ENCODE data around the gene GABRG3. TPM values are rescaled to one million over a fixed set of nuclear protein-coding genes. Genes with fewer than 3 reads are reported as not detected.

Gene GABRG3
- total RNA-seq, 1 donor from 2014 or later: not detected

GRCh38 chr15:27412415-27412814 is 441.4 kb downstream of the GABRG3 start:
- Mint-ChIP-seq H3K36me3 (ENCODE audit: low read depth) (no peaks in the 10 kb centered on the region), H3K9me3 (peaks cover 39% of the 10 kb centered on the region), H3K27me3 (ENCODE audit: low read depth) (no peaks in the 10 kb centered on the region), H3K4me1 (ENCODE audit: low read depth) (no peaks in the 10 kb centered on the region), H3K4me3 (ENCODE audit: low read depth) (no peak overlapping the region), H3K27ac (no peak overlapping the region)
- intact Hi-C loops (cut with micrococcal nuclease): no loop called here
- DNase-seq (ENCODE audit: low spot score): no peak

- Mint-ChIP-seq H3K27me3 (ENCODE audit: low read depth) (no peaks in the 10 kb centered on the region), H3K27ac (no peak overlapping the region)
- intact Hi-C loops (cut with micrococcal nuclease): no loop called here
Measured at GRCh38 chr15:27414168-27414870, 443.3 kb downstream of the GABRG3 start.

GRCh38 chr15:27418726-27419125 is 447.7 kb downstream of the GABRG3 start:
- no peak for DNase-seq (ENCODE audit: low spot score)
- Mint-ChIP-seq H3K27ac (no peak overlapping the region), H3K9me3 (peaks cover 37% of the 10 kb centered on the region), H3K36me3 (ENCODE audit: low read depth) (no peaks in the 10 kb centered on the region), H3K4me3 (ENCODE audit: low read depth) (no peak overlapping the region), H3K4me1 (ENCODE audit: low read depth) (no peaks in the 10 kb centered on the region), H3K27me3 (ENCODE audit: low read depth) (no peaks in the 10 kb centered on the region)
- intact Hi-C loops (cut with micrococcal nuclease): no loop called here

More at GRCh38 chr15:27414168-27414870, 443.3 kb downstream of the GABRG3 start:
- peaks cover 43% of the 10 kb centered on the region for H3K9me3 Mint-ChIP-seq
- H3K4me1 Mint-ChIP-seq (ENCODE audit: low read depth): no peaks in the 10 kb centered on the region
- H3K4me3 Mint-ChIP-seq (ENCODE audit: low read depth): no peak overlapping the region
- DNase-seq (ENCODE audit: low spot score): no peak
- no peaks in the 10 kb centered on the region for H3K36me3 Mint-ChIP-seq (ENCODE audit: low read depth)

GRCh38 chr15:27422997-27423396 is 452.0 kb downstream of the GABRG3 start:
- DNase-seq (ENCODE audit: low spot score): no peak
- H3K9me3 Mint-ChIP-seq: peaks cover 15% of the 10 kb centered on the region
- no peak overlapping the region for H3K4me3 Mint-ChIP-seq (ENCODE audit: low read depth)
- H3K4me1 Mint-ChIP-seq (ENCODE audit: low read depth): no peaks in the 10 kb centered on the region
- H3K36me3 Mint-ChIP-seq (ENCODE audit: low read depth): no peaks in the 10 kb centered on the region
- H3K27me3 Mint-ChIP-seq (ENCODE audit: low read depth): no peaks in the 10 kb centered on the region
- intact Hi-C loops (cut with micrococcal nuclease): no loop called here
- H3K27ac Mint-ChIP-seq: no peak overlapping the region

GRCh38 chr15:27426805-27427204 is 455.8 kb downstream of the GABRG3 start:
- Mint-ChIP-seq H3K4me1 (ENCODE audit: low read depth) (no peaks in the 10 kb centered on the region), H3K36me3 (ENCODE audit: low read depth) (no peaks in the 10 kb centered on the region), H3K27me3 (ENCODE audit: low read depth) (no peaks in the 10 kb centered on the region), H3K4me3 (ENCODE audit: low read depth) (no peak overlapping the region), H3K27ac (no peak overlapping the region), H3K9me3 (peaks cover 23% of the 10 kb centered on the region)
- intact Hi-C loops (cut with micrococcal nuclease): no loop called here
- no peak for DNase-seq (ENCODE audit: low spot score)

- H3K4me1 Mint-ChIP-seq (ENCODE audit: low read depth): no peaks in the 10 kb centered on the region
- intact Hi-C loops (cut with micrococcal nuclease): no loop called here
- no peak for DNase-seq (ENCODE audit: low spot score)
- no peaks in the 10 kb centered on the region for H3K36me3 Mint-ChIP-seq (ENCODE audit: low read depth)
- H3K27ac Mint-ChIP-seq: no peak overlapping the region
- H3K4me3 Mint-ChIP-seq (ENCODE audit: low read depth): no peak overlapping the region
- H3K27me3 Mint-ChIP-seq (ENCODE audit: low read depth): no peaks in the 10 kb centered on the region
- peaks cover 25% of the 10 kb centered on the region for H3K9me3 Mint-ChIP-seq
Measured at GRCh38 chr15:27427276-27427675, 456.3 kb downstream of the GABRG3 start.

- no peak for DNase-seq (ENCODE audit: low spot score)
- Mint-ChIP-seq H3K27ac (no peak overlapping the region), H3K9me3 (peaks cover 31% of the 10 kb centered on the region), H3K4me1 (ENCODE audit: low read depth) (no peaks in the 10 kb centered on the region), H3K4me3 (ENCODE audit: low read depth) (no peak overlapping the region), H3K36me3 (ENCODE audit: low read depth) (no peaks in the 10 kb centered on the region), H3K27me3 (ENCODE audit: low read depth) (no peaks in the 10 kb centered on the region)
- intact Hi-C loops (cut with micrococcal nuclease): no loop called here
Measured at GRCh38 chr15:27428151-27428550, 457.2 kb downstream of the GABRG3 start.

GRCh38 chr15:27429577-27429976 is 458.6 kb downstream of the GABRG3 start:
- Mint-ChIP-seq H3K36me3 (ENCODE audit: low read depth) (no peaks in the 10 kb centered on the region), H3K4me1 (ENCODE audit: low read depth) (no peaks in the 10 kb centered on the region), H3K27me3 (ENCODE audit: low read depth) (no peaks in the 10 kb centered on the region), H3K9me3 (peaks cover 40% of the 10 kb centered on the region), H3K4me3 (ENCODE audit: low read depth) (no peak overlapping the region), H3K27ac (no peak overlapping the region)
- DNase-seq (ENCODE audit: low spot score): no peak
- intact Hi-C loops (cut with micrococcal nuclease): no loop called here

GRCh38 chr15:27433604-27434003 is 462.6 kb downstream of the GABRG3 start:
- intact Hi-C loops (cut with micrococcal nuclease): no loop called here
- H3K4me1 Mint-ChIP-seq (ENCODE audit: low read depth): no peaks in the 10 kb centered on the region
- no peaks in the 10 kb centered on the region for H3K27me3 Mint-ChIP-seq (ENCODE audit: low read depth)
- DNase-seq (ENCODE audit: low spot score): no peak
- no peak overlapping the region for H3K4me3 Mint-ChIP-seq (ENCODE audit: low read depth)
- no peaks in the 10 kb centered on the region for H3K36me3 Mint-ChIP-seq (ENCODE audit: low read depth)
- H3K9me3 Mint-ChIP-seq: peaks cover 60% of the 10 kb centered on the region
- H3K27ac Mint-ChIP-seq: no peak overlapping the region

GRCh38 chr15:27438403-27439375 is 467.7 kb downstream of the GABRG3 start:
- H3K4me3 Mint-ChIP-seq (ENCODE audit: low read depth): no peak overlapping the region
- no peaks in the 10 kb centered on the region for H3K27me3 Mint-ChIP-seq (ENCODE audit: low read depth)
- no peak for DNase-seq (ENCODE audit: low spot score)
- no peaks in the 10 kb centered on the region for H3K4me1 Mint-ChIP-seq (ENCODE audit: low read depth)
- H3K27ac Mint-ChIP-seq: no peak overlapping the region
- H3K9me3 Mint-ChIP-seq: peaks cover 73% of the 10 kb centered on the region
- intact Hi-C loops (cut with micrococcal nuclease): no loop called here
- no peaks in the 10 kb centered on the region for H3K36me3 Mint-ChIP-seq (ENCODE audit: low read depth)

- H3K36me3 Mint-ChIP-seq (ENCODE audit: low read depth): no peaks in the 10 kb centered on the region
- H3K4me1 Mint-ChIP-seq (ENCODE audit: low read depth): no peaks in the 10 kb centered on the region
- H3K27me3 Mint-ChIP-seq (ENCODE audit: low read depth): no peaks in the 10 kb centered on the region
- no peak for DNase-seq (ENCODE audit: low spot score)
- peaks cover 51% of the 10 kb centered on the region for H3K9me3 Mint-ChIP-seq
- H3K4me3 Mint-ChIP-seq (ENCODE audit: low read depth): no peak overlapping the region
- intact Hi-C loops (cut with micrococcal nuclease): no loop called here
- H3K27ac Mint-ChIP-seq: no peak overlapping the region
Measured at GRCh38 chr15:27441120-27441519, 470.1 kb downstream of the GABRG3 start.

GRCh38 chr15:27448234-27448633 is 477.3 kb downstream of the GABRG3 start:
- Mint-ChIP-seq H3K9me3 (peaks cover 40% of the 10 kb centered on the region), H3K36me3 (ENCODE audit: low read depth) (no peaks in the 10 kb centered on the region), H3K27ac (no peak overlapping the region), H3K27me3 (ENCODE audit: low read depth) (no peaks in the 10 kb centered on the region), H3K4me1 (ENCODE audit: low read depth) (no peaks in the 10 kb centered on the region), H3K4me3 (ENCODE audit: low read depth) (no peak overlapping the region)
- no peak for DNase-seq (ENCODE audit: low spot score)
- intact Hi-C loops (cut with micrococcal nuclease): no loop called here

- no peak for DNase-seq (ENCODE audit: low spot score)
- Mint-ChIP-seq H3K27ac (no peak overlapping the region), H3K4me3 (ENCODE audit: low read depth) (no peak overlapping the region), H3K36me3 (ENCODE audit: low read depth) (no peaks in the 10 kb centered on the region), H3K9me3 (peaks cover 40% of the 10 kb centered on the region), H3K27me3 (ENCODE audit: low read depth) (no peaks in the 10 kb centered on the region), H3K4me1 (ENCODE audit: low read depth) (no peaks in the 10 kb centered on the region)
- intact Hi-C loops (cut with micrococcal nuclease): no loop called here
Measured at GRCh38 chr15:27448986-27449385, 478.0 kb downstream of the GABRG3 start.

All from activated T-helper 2 cell treated with anti-CD3 and anti-CD28 coated beads, Interferon-gamma antibody, Interleukin-2, Interleukin-4, amounts not matched to agents 10 μg/mL and 5 μg/mL and 100 μg/mL, durations not matched to agents 14 hours and 24 hours and 36 hours (primary cell).